HPDE6-E6E7 (cell line): ENCODE results near the gene S1PR4.
A peak's percentile ranks its signal among the peaks of the same experiment; 100 is the strongest.
"Not testable (repeated sequence)": the region's sequence is repeated elsewhere in the genome, so short reads cannot be mapped to it uniquely, and the experiment has no call there.

ENCODE experiments used
- DNase-seq: peaks from one replicate; pipeline ENCODE4 v3.0.0; 2011; ENCODE audit warnings: missing footprints; ENCODE audit errors: extremely low spot score

Gene S1PR4

DNA sequence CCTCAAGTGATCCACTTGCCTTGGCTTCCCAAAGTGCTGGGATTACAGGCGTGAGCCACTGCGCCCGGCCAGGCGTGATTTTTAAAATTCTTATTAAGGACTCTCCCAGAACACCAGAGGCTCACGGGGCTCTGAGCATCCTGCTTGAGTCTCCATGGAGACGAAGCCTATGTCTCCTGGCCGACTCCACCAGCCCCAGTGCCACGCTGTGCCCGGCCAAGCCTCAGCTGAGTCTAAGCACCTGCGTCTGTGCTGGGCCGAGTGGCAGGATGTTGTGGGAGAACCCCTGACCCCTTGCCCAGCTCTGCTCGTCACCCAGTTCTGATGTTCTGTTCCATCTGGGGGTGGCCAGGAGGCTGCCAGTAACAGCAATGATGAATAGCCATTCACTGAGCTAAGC, 42.0 kb downstream of the S1PR4 start:
- no peak for DNase-seq

DNA sequence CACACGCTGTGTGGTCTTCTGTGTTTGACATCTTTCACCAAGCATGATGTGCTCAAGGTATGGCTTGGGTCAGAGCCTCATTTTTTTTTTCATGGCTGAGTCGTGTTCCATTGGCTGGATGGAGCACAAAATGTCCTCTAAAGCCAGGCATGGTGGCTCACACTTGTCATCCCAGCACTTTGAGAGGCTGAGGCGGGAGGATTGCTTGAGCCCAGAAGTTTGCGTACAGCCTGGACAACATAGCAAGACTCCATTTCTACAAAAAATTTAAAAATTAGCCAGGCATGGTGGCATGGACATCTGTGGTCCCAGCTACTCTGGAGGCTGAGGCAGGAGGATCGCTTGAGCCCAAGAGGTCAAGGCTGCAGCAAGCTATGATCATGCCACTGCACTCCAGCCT, 43.0 kb downstream of the S1PR4 start:
- not testable (repeated sequence) for DNase-seq

DNA sequence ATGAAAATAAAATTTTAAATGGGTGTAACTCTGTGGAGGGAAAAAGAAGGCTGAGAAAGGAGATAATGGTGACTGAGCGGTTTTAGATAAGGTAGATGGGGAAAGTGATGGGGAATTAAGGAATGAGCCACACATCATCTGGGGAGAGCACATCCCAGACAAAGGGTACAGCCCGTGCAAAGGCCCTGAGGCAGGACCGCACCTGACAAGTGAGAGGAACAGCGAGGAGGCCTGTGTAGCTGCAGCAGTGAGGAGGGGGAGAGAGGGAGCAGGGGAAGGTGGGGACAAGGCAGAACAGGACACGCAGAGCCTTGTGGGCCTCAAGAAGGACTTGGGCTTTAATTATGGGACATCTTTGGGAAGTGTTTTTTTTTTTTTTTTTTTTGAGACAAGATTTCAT, 44.1 kb downstream of the S1PR4 start:
- no peak for DNase-seq

DNA sequence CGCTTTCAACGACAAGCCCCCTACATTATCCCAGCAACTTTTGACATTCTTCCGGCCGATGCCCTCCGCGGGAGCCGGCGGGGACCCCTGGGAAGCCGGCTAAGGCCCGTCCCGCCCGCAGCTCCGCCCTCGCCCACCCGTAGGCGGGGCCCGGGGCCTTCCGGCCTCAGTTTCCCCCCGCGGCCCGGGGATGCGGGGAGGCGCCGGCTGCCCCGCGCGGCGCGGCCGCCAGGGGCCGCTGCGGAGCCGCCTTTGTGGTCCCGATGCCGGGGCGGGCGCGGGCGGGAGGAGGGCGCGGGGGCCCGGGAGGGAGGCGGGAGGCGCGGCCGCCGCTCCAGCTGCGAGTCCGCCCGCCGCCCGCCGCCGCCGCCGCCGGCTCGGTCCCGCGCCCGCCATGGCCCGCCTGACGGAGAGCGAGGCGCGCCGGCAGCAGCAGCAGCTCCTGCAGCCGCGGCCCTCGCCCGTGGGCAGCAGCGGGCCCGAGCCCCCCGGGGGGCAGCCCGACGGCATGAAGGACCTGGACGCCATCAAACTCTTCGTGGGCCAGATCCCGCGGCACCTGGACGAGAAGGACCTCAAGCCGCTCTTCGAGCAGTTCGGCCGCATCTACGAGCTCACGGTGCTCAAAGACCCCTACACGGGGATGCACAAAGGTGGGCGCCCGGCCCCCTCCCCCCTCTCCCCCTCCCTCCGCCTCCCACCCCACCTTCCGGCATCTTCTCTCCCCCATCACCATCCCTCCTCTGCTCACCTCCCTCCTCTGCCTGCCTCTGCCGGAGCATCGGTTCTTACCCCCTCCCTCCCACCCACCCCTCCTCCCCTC, 46.0 kb downstream of the S1PR4 start, which contains the start of gene CELF5:
Gene CELF5, plus strand, starts transcription at position 316 of the 823 bp plus-strand sequence. Its CDS starts 79 bp downstream, at position 395.
- DNase-seq = peak; percentile 45

DNA sequence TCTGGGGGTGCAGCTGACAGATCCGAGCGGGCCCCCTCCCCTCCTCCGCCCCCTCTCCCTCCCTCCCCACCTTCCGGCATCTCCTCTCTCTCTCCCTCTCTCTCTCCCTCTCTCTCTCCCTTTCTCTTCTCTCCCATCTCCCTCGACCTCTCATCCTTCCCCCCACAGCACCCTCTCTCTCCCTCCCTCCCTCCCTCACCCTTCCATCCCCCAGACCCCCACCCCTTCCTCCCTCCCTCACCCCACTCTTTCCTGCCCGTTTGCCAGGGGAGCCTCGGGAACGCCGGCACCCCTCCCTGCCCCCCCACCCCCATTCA, 46.6 kb downstream of the S1PR4 start:
- DNase-seq = no peak

- DNase-seq = no peak
Observed at GRCh38 chr19:3225677-3226093, 47.1 kb downstream of the S1PR4 start.

GRCh38 chr19:3227054-3227626, 48.6 kb downstream of the S1PR4 start:
- DNase-seq = no peak

DNA sequence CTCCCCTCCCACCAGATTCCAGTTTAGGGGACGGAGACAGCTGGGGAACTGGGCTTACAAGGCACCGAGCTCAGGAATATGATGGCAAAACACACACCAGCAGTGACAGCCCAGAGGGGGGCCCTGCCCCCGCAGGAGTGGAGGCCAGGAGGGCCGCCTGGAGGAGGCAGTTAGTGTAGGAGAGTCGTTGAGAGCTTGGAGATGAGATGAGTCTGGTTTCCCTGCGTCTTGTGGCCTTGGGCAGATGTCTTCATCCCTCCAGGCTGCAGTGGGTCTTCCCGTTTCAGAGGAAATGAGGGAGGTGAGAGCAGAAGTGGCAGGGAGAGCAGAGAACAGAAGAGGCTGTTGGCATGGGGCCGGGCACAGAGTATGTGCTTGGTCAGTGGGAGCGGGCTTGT, 50.8 kb downstream of the S1PR4 start:
- no peak for DNase-seq
